Rectal smooth muscle tissue (tissue), 1 donor: ENCODE measurements around the gene RANGRF.

ENCODE experiments used
- H3K27ac ChIP-seq: one replicate; pipeline ENCODE4 v1.7.0; 2013; ENCODE audit warnings: low read depth, low read length, inconsistent platforms
- H3K27me3 ChIP-seq: one replicate; pipeline ENCODE4 v1.7.0; 2013; ENCODE audit warnings: low read length; ENCODE audit not compliant: control insufficient read depth, insufficient read depth
- H3K36me3 ChIP-seq: one replicate; pipeline ENCODE4 v1.7.0; 2013; ENCODE audit warnings: low read length; ENCODE audit not compliant: control insufficient read depth, insufficient read depth
- H3K4me1 ChIP-seq: one replicate; pipeline ENCODE4 v1.7.0; 2013; ENCODE audit warnings: low read length; ENCODE audit not compliant: control insufficient read depth, insufficient read depth
- H3K4me3 ChIP-seq: one replicate; pipeline ENCODE4 v1.7.0; 2013; ENCODE audit warnings: low read length
- H3K9ac ChIP-seq: one replicate; pipeline ENCODE4 v1.7.0; 2013; ENCODE audit warnings: low read length

RANGRF gene

DNA sequence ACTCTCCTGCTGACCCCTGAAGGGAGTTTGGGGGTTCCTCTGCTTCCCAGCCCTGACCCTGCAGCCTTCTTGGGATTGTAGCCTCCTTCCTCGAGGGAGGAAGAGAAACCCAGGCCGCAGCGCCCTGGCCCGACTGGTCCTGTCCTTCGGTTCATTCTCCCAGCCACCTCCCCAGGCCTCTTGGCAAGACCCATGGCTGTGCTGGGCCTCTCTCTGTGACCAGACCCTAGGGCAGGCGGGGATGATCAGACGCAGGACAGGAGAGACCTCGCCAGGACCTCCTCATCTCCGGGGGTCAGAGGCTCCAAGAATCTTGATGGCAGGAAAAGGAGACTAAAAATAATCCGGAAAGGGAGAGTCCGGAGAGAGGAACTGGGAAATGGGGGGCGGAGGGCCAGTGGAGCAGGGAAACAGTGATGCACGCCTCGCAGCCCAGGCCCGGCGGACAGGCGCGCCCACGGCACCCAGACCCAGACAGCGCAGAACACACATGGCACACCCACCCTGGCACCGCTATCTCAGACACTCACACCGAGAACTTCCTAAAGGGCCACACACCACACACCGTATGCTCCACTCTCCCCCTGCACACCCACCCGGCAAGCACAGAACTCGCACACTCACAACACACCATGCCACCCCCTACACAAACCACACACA is 22.8 kb downstream of the RANGRF start:
- Histone ChIP-seq H3K27me3 (peaks cover 21% of the 10 kb centered on the region), H3K9ac (no peak overlapping the region), H3K4me1 (no peaks in the 10 kb centered on the region), H3K36me3 (no peaks in the 10 kb centered on the region), H3K27ac (peak overlapping the region; percentile 45), H3K4me3 (no peak overlapping the region)

DNA sequence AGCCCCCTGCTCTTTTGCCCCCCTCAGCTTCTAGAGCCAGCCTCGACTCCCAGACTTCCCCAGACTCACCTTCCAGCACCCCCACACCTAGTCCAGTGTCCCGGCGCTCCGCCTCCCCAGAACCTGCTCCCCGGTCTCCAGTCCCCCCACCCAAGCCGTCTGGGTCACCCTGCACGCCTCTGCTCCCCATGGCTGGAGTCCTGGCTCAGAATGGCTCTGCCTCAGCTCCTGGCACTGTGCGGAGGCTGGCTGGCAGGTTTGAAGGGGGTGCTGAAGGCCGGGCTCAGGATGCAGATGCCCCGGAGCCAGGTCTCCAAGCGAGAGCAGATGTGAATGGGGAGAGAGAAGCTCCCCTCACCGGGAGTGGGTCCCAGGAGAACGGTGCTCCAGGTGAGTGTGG is 23.8 kb downstream of the RANGRF start:
- H3K27ac ChIP-seq: no peak overlapping the region
- H3K27me3 ChIP-seq: peaks cover 21% of the 10 kb centered on the region
- H3K4me3 ChIP-seq: no peak overlapping the region
- H3K36me3 ChIP-seq: no peaks in the 10 kb centered on the region
- no peak overlapping the region for H3K9ac ChIP-seq
- no peaks in the 10 kb centered on the region for H3K4me1 ChIP-seq

DNA sequence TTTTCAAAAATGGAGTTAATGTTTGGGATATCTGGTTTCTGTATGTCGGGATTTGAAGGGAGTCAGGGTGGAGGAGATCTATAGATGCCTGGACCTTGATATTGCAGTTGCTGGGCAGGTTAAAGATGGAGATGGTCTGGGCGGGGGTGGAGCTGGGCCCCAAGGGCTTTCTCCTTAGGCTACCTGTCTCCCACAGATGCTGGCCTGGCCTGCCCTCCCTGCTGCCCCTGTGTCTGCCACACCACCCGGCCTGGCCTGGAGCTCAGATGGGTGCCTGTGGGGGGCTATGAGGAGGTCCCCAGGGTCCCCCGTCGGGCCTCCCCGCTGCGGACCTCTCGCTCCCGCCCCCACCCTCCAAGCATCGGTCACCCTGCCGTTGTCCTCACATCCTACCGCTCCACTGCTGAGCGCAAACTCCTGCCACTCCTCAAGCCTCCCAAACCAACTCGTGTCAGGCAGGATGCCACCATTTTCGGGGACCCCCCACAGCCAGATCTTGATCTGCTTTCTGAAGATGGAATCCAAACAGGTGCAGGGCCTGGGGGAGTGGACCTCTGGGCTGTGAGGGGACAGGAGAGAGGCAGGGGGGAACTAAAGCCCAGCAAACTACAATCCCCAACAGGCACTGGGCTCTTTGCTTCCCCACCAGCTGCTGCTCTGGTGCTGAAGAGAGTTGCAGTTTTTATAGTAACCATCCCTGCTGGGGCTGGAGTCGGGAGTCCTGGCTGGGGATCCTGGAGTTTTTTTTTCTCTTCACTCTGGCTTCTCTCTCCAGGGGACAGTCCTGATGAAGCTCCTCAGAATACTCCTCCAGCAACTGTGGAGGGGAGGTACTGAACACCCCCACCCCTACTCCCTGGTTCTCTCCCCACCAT is 24.5 kb downstream of the RANGRF start:
- H3K9ac ChIP-seq: no peak overlapping the region
- peaks cover 21% of the 10 kb centered on the region for H3K27me3 ChIP-seq

DNA sequence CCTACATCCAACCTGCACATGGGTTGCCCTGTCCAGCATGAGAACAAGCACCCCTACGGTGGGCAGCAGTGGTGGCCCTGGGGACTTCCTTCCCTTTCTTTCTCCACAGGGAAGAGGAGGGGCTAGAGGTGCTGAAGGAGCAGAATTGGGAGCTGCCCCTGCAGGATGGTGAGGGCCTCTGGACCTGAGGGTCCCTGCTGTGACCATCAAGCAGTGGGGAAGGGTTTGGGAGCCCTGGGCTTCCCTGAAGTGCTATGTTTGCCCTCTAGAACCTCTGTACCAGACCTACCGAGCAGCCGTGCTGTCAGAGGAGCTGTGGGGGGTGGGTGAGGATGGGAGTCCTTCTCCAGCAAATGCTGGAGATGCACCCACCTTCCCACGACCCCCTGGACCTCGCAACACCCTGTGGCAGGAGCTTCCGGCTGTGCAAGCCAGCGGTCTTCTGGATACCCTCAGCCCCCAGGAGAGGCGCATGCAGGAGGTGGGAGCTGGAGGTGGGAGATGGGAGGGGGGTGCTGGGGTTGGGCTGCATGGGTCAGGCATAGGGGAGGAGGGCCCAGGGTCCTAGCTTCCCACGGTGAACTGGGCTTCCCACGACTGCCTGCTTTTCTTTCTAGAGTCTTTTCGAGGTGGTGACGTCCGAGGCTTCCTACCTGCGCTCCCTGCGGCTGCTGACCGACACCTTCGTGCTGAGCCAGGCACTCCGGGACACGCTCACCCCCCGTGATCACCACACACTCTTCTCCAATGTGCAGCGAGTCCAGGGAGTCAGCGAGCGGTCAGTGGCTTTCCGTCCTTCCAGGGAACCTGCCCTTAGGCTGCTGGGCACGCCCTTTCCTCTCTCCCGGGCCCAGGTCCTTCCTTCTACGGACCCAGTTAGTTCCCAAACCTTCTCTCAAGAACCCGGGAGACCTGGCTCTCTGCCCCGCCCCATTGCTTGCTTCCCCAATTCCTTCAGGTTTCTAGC is 26.6 kb downstream of the RANGRF start:
- Histone ChIP-seq H3K36me3 (no peaks in the 10 kb centered on the region), H3K9ac (no peak overlapping the region), H3K27ac (no peak overlapping the region), H3K27me3 (peaks cover 21% of the 10 kb centered on the region), H3K4me1 (no peaks in the 10 kb centered on the region), H3K4me3 (no peak overlapping the region)

More for the DNA sequence above, 24.5 kb downstream of the RANGRF start:
- Histone ChIP-seq H3K4me3 (no peak overlapping the region), H3K27ac (no peak overlapping the region), H3K4me1 (no peaks in the 10 kb centered on the region), H3K36me3 (no peaks in the 10 kb centered on the region)

DNA sequence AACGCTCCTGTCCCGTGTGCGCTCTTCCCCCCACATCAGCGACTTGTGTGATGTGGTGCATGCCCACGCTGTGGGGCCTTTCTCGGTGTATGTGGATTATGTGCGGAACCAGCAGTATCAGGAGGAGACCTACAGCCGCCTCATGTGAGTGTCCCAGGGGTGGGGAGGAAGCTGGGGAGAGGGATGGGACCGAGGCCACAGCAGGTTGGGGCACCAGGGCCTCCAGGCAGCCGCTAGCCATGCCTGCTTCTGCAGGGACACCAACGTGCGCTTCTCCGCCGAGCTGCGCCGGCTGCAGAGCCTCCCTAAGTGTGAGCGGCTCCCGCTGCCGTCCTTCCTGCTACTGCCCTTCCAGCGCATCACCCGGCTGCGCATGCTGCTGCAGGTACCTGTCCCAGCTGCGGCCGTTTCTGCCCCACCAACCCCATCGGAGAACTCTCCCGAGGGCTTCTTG is 27.3 kb downstream of the RANGRF start:
- Histone ChIP-seq H3K4me3 (no peak overlapping the region), H3K4me1 (no peaks in the 10 kb centered on the region), H3K27ac (no peak overlapping the region), H3K9ac (no peak overlapping the region), H3K36me3 (no peaks in the 10 kb centered on the region), H3K27me3 (peaks cover 21% of the 10 kb centered on the region)

DNA sequence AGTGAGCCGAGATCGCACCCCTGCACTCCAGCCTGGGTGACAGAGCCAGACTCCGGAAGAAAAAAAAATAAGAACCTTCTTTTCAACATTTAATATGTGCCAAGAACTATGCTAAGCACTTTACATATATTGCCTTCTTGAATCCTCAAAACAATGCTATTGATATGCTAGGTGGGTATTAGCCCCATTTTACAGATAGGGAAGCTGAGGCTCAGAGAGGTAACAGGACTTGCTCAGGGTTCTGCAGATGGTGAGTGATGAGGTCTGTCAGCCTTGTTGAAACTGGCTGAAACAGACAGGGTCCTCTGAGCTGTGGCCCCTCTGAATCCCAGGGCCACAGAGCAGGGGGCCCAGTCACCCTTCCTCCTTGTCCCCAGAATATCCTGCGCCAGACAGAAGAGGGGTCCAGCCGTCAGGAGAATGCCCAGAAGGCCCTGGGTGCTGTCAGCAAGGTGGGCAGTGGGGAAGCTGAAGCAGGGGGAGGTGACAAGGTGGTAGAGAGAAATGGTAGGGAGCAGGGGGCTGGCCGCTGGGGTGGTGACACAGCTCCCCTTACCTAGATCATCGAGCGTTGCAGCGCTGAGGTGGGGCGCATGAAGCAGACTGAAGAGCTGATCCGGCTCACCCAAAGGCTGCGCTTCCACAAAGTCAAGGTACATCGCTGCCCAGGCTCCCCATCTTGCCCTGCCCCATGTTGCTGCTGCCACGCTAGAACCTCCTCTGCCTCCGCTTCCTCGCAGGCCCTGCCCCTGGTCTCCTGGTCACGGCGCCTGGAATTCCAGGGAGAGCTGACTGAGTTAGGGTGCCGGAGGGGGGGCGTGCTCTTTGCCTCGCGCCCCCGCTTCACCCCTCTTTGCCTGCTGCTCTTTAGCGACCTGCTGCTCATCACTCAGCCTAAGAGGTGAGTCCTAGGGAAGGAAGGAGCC is 29.8 kb downstream of the RANGRF start:
- H3K27me3 ChIP-seq: peaks cover 16% of the 10 kb centered on the region
- H3K36me3 ChIP-seq: no peaks in the 10 kb centered on the region
- no peaks in the 10 kb centered on the region for H3K4me1 ChIP-seq
- H3K9ac ChIP-seq: no peak overlapping the region
- H3K4me3 ChIP-seq: no peak overlapping the region
- H3K27ac ChIP-seq: no peak overlapping the region

DNA sequence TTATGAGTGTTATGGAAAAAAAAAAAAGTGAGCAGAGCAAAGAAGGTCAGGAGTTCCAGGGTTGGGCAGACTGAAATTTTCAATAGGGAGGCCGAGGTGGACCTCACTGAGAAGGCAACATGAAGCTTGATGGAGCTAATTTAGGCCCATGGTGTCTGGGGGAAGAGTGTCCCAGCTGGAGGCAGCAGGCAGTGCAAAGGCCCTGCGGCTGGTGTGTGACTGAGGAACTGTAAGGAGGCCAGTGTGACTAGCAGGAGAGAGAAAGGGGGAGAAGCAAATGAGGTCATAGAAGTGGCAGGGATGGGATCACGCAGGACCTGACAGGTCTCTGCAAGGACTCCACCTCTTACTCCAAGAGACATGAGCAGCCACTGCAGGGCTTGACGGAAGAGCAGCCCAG is 31.8 kb downstream of the RANGRF start:
- Histone ChIP-seq H3K27ac (no peak overlapping the region), H3K27me3 (peaks cover 13% of the 10 kb centered on the region), H3K9ac (no peak overlapping the region), H3K4me3 (no peak overlapping the region), H3K4me1 (no peaks in the 10 kb centered on the region), H3K36me3 (no peaks in the 10 kb centered on the region)

DNA sequence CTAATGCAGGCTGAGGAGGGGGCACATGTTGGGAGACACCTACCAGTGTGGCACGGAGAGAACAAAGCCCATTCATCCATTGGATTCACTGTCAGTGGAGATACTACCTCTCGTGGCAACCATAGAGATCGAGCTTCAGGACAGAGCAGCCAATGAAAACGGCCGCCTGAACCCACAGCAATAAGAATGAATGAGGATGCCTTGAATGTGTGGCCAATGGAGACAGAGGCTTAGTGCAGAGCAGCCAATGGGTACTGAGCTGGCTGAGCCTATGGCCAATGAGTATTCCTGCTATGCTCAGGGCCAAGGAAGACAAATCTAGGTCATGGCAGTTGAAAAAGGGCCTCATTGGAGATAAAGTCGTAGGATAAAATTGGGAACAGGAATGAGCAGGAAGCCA is 32.5 kb downstream of the RANGRF start:
- Histone ChIP-seq H3K4me1 (no peaks in the 10 kb centered on the region), H3K36me3 (no peaks in the 10 kb centered on the region), H3K27me3 (peaks cover 7% of the 10 kb centered on the region), H3K9ac (no peak overlapping the region), H3K27ac (no peak overlapping the region), H3K4me3 (no peak overlapping the region)

DNA sequence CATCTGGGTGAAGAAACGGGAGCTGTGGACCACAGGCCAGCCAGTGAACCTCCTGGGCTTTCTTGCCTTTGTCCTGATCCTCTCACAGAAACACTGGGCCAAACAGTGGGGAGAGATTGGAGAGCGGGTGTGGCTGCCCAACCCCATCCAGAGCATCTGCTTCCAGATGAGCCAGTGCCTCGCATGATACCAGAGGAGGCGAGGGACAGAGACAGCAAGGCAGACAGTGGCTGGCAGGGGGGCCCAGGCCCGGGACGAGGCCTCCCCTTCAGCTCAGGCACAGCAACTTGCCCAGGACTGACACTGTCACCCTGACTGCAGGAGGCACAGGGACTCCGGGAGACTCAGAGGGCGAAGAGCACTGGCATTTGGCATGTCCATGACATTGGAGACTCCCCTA is 33.6 kb downstream of the RANGRF start:
- Histone ChIP-seq H3K36me3 (no peaks in the 10 kb centered on the region), H3K4me1 (no peaks in the 10 kb centered on the region), H3K9ac (no peak overlapping the region), H3K27me3 (peaks cover 8% of the 10 kb centered on the region), H3K4me3 (no peak overlapping the region), H3K27ac (no peak overlapping the region)

DNA sequence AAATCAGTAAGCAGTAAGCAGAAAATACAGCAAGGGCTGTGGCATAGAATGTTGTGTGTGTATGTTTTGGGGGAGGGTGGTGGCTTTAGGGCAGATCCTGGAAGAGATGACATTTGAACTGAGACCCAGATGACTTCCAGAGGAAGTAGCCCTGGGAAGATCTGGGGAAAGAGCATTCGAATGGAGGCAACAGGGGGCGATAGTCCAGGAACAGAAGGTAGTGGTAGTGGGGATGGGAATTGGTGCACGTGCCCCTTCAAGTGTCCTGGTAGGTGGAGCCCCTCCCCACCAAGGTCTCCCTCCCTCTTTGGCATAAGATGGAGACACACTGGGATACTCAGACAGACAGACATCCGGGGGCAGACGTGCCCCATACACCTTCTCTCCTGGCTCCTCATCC is 35.7 kb downstream of the RANGRF start:
- Histone ChIP-seq H3K27me3 (peaks cover 11% of the 10 kb centered on the region), H3K4me1 (no peaks in the 10 kb centered on the region), H3K9ac (no peak overlapping the region), H3K27ac (no peak overlapping the region), H3K4me3 (no peak overlapping the region), H3K36me3 (no peaks in the 10 kb centered on the region)

DNA sequence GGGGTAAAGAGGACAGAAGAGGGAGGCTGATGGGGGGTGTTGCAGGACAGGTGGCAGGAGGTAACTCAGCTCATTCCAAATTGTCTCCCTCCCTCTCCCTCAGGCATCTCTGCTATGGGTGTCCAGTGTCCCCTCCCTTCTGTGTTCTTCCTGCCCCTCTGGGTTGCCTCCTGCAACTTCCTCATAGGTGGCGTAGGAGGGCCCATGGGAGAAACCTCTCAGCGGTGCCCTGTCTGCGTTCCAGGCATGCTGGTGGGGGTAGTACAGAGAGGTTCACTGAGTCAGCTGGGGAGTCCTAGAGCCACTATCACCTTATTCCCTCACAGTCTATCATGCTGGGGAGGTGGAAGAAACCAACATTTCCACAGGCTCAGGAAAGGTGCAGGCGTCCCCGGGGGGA is 36.5 kb downstream of the RANGRF start:
- Histone ChIP-seq H3K27me3 (peaks cover 11% of the 10 kb centered on the region), H3K4me3 (no peak overlapping the region), H3K4me1 (no peaks in the 10 kb centered on the region), H3K36me3 (no peaks in the 10 kb centered on the region), H3K9ac (no peak overlapping the region), H3K27ac (no peak overlapping the region)
